HepG2 (cell line): ENCODE results near the gene RHOXF2. TPM values are rescaled to one million over a fixed set of nuclear protein-coding genes. Genes with fewer than 3 reads are reported as not detected.

ENCODE experiments used
- ATAC-seq: fragments of 200-7000 bp; cut with Tn5 transposase; 3 replicates; pipeline ENCODE4 v1.9.1; 2020; ENCODE audit warnings: mild to moderate bottlenecking, moderate library complexity
- BruUV-seq: library from RNA; stranded (reverse); fragments of 400-500 nt; replicated peaks from 2 replicates; lab custom pipeline; 2021; lab: Mats Ljungman, UMichigan
- CTCF ChIA-PET: fragments of 300-600 bp; formaldehyde crosslinking; extraction: SDS; loops from one replicate; lab custom pipeline; 2021; ENCODE audit warnings: low total read pairs, inconsistent platforms, low intra/inter-chr PET ratio; lab: Yijun Ruan, JAX
- POLR2A ChIA-PET: fragments of 350-600 bp; sonication (Branson Sonifier 250); formaldehyde crosslinking; loops from one replicate; lab custom pipeline; 2020; ENCODE audit warnings: antibody characterized with exemption, inconsistent platforms; lab: Yijun Ruan, JAX
- DNase-seq: peaks from one replicate; pipeline ENCODE4 v3.0.0-alpha.2; 2015; ENCODE audit warnings: low spot score
- FAIRE-seq: peaks from 3 replicates; lab custom pipeline; 2011; peaks lifted over from hg19 to GRCh38; lab: Jason Lieb, UNC
- H2AFZ ChIP-seq: one replicate; pipeline ENCODE4 v1.6.1; 2011; ENCODE audit warnings: low read length, inconsistent platforms
- H3K27ac ChIP-seq: fragments of 300-600 bp; 3 replicates; pipeline ENCODE4 v1.8.0; 2011; ENCODE audit warnings: mixed run types, mild to moderate bottlenecking, mixed read lengths, low read length, inconsistent platforms; ENCODE audit not compliant: insufficient read depth; ENCODE audit errors: extremely low read length
- H3K27me3 ChIP-seq, 2 experiments: fragments of 200-600 bp in 1 of 2; 2 replicates in 1 of 2; 3 replicates in 1 of 2; pipeline versions ENCODE4 v1.6.0 to v1.8.0; 2011; ENCODE audit warnings: low read length in 2 of 2, mild to moderate bottlenecking in 2 of 2, moderate library complexity in 2 of 2, inconsistent platforms in 1 of 2; ENCODE audit not compliant: insufficient read depth in 2 of 2, control insufficient read depth in 1 of 2
- H3K36me3 ChIP-seq, 2 experiments: fragments of 200-600 bp in 1 of 2; replicated peaks in 1 of 2; 2 replicates in 1 of 2; 3 replicates in 1 of 2; pipeline versions ENCODE4 v1.5.1 to v1.8.0; 2011; ENCODE audit warnings: low read length in 2 of 2, inconsistent platforms in 1 of 2; ENCODE audit not compliant: insufficient read depth in 2 of 2, control insufficient read depth in 1 of 2
- H3K4me1 ChIP-seq: 2 replicates; pipeline ENCODE4 v1.5.1; 2012; ENCODE audit warnings: low read length, inconsistent platforms; ENCODE audit not compliant: insufficient read depth
- H3K4me2 ChIP-seq: 2 replicates; pipeline ENCODE4 v1.6.0; 2011; ENCODE audit warnings: low read depth, low read length, inconsistent platforms
- H3K4me3 ChIP-seq, 3 experiments: fragments of 200-600 bp in 1 of 3; sonication (generic), shearing (Covaris generic) in 1 of 3; replicated peaks in 1 of 3; 2 replicates each; pipeline ENCODE4 v1.5.1; 2011 to 2016; ENCODE audit warnings: low read length in 3 of 3, inconsistent platforms in 2 of 3, low read depth in 2 of 3, mild to moderate bottlenecking in 2 of 3, control low read depth in 1 of 3, mixed read lengths in 1 of 3; ENCODE audit not compliant: insufficient read depth in 1 of 3
- H3K79me2 ChIP-seq: one replicate; pipeline ENCODE4 v1.6.1; 2011; ENCODE audit warnings: low read length, inconsistent platforms; ENCODE audit not compliant: insufficient read depth
- H3K9ac ChIP-seq: 2 replicates; pipeline ENCODE4 v1.6.0; 2011; ENCODE audit warnings: mild to moderate bottlenecking, low read depth, low read length, inconsistent platforms; ENCODE audit not compliant: insufficient read depth
- H3K9me3 ChIP-seq: 2 replicates; pipeline ENCODE4 v1.5.1; 2012; ENCODE audit warnings: mild to moderate bottlenecking, low read length
- H4K20me1 ChIP-seq: 2 replicates; pipeline ENCODE4 v1.6.0; 2011; ENCODE audit warnings: inconsistent platforms, mild to moderate bottlenecking, low read length, moderate library complexity; ENCODE audit not compliant: insufficient read depth
- ARID3A ChIP-seq: IDR thresholded peaks from 2 replicates; pipeline ENCODE4 v1.6.1; 2012; ENCODE audit warnings: low read depth, low read length, improper control_type of control experiment
- FOSL2 ChIP-seq: sonication (generic); formaldehyde crosslinking; IDR thresholded peaks from 2 replicates; pipeline ENCODE4 v1.4.0; 2020; ENCODE audit warnings: missing genetic modification reagents
- HMGXB4 ChIP-seq, 2 experiments: sonication (generic) in 1 of 2; formaldehyde crosslinking in 1 of 2; IDR thresholded peaks; 2 replicates each; pipeline versions ENCODE4 v1.4.0 to v1.6.1; 2018 to 2020; ENCODE audit warnings: missing genetic modification reagents in 2 of 2, borderline replicate concordance in 1 of 2, low read depth in 1 of 2, mild to moderate bottlenecking in 1 of 2, missing biosample characterization in 1 of 2
- KAT2B ChIP-seq: fragments of 150-350 bp; IDR thresholded peaks from 2 replicates; pipeline ENCODE4 v1.6.1; 2014; ENCODE audit warnings: low read depth, low read length, borderline replicate concordance
- KLF12 ChIP-seq: sonication (generic); formaldehyde crosslinking; IDR thresholded peaks from 2 replicates; pipeline ENCODE4 v1.4.0; 2020; ENCODE audit warnings: missing genetic modification reagents, borderline replicate concordance
- KLF6 ChIP-seq: IDR thresholded peaks from 2 replicates; pipeline ENCODE4 v1.8.0; 2016; ENCODE audit warnings: missing biosample characterization, missing genetic modification reagents
- NFE2 ChIP-seq: sonication (generic); formaldehyde crosslinking; IDR thresholded peaks from 2 replicates; pipeline ENCODE4 v1.4.0; 2020; ENCODE audit warnings: missing genetic modification reagents
- ZFY ChIP-seq: sonication (generic); formaldehyde crosslinking; IDR thresholded peaks from 2 replicates; pipeline ENCODE4 v1.4.0; 2020; ENCODE audit warnings: missing genetic modification reagents
- ZKSCAN1 ChIP-seq: fragments of 150-350 bp; IDR thresholded peaks from 2 replicates; pipeline ENCODE4 v1.6.1; 2014; ENCODE audit warnings: low read length
- ZNF205 ChIP-seq: IDR thresholded peaks from 2 replicates; pipeline ENCODE4 v1.6.1; 2018; ENCODE audit warnings: missing biosample characterization, missing genetic modification reagents
- ZNF660 ChIP-seq: sonication (generic); formaldehyde crosslinking; IDR thresholded peaks from 2 replicates; pipeline ENCODE4 v1.5.1; 2020; ENCODE audit warnings: mild to moderate bottlenecking, low read depth, missing genetic modification reagents, borderline replicate concordance
- ZNF777 ChIP-seq: sonication (generic); formaldehyde crosslinking; IDR thresholded peaks from 2 replicates; pipeline ENCODE4 v1.4.0; 2020; ENCODE audit warnings: missing genetic modification reagents
- ZNF850 ChIP-seq: sonication (generic); formaldehyde crosslinking; conservative IDR thresholded peaks from 2 replicates; pipeline ENCODE4 v1.9.0; 2021; ENCODE audit warnings: mild to moderate bottlenecking, missing genetic modification reagents
- ZSCAN31 ChIP-seq: sonication (generic); formaldehyde crosslinking; IDR thresholded peaks from 2 replicates; pipeline ENCODE4 v1.5.0; 2020; ENCODE audit warnings: low read depth, mild to moderate bottlenecking, missing genetic modification reagents
- WGBS: methylation state at CpG from one replicate; pipeline ENCODE4 v1.1.6; 2017; ENCODE audit warnings: low lambda C conversion rate; 5-methylcytosine and 5-hydroxymethylcytosine counted together
- in situ Hi-C: cut with HindIII; loops from 2 replicates; pipeline ENCODE4 v1.10.0; 2017; ENCODE audit warnings: low pct_unique_long_range_greater_than_20kb; ENCODE audit not compliant: extremely low pct_ligation_motif_present
- intact Hi-C: fragments of 100-400 bp; cut with micrococcal nuclease; formaldehyde crosslinking; loops from one replicate; pipeline ENCODE4 v1.10.0; 2022; ENCODE audit not compliant: unreplicated experiment
- polyA plus RNA-seq, 8 experiments: library from polyadenylated mRNA; depleted of rRNA in 3 of 8; stranded (reverse) in 7 of 8; unstranded in 1 of 8; fragments of >200 nt; fragmentation: Illumina TruSeq in 4 of 8; extraction: Trizol in 4 of 8; gene quantifications; 2 replicates each; pipeline versions ENCODE4 v1.2.1 to v1.2.3, GENCODE V29; 2011 to 2016; ENCODE audit warnings: low read depth in 4 of 8, missing spikeins in 1 of 8, mixed read lengths in 1 of 8; ENCODE audit not compliant: insufficient read depth in 1 of 8
- total RNA-seq, 5 experiments: library from RNA; depleted of rRNA; stranded (reverse); fragments of >200 nt; fragmentation: Illumina TruSeq; extraction: Trizol; gene quantifications; 2 replicates each; pipeline ENCODE4 v1.2.3, GENCODE V29; 2016; ENCODE audit warnings: low read depth in 1 of 5

RHOXF2 gene
- total and polyA plus RNA-seq, 2 of the 13 experiments (the other 11 are each of a cell fraction or from before 2014, with no cell fraction given), result not detected

GRCh38 chrX:120205816-120206753 lies 47.7 kb downstream of the RHOXF2 start:
- H4K20me1 ChIP-seq, result no peaks in the 10 kb centered on the region
- H3K27ac ChIP-seq, result no peak overlapping the region
- no peak overlapping the region for H3K4me2 ChIP-seq
- DNase-seq, result no peak
- no peaks in the 10 kb centered on the region for H3K4me1 ChIP-seq
- POLR2A ChIA-PET, result no interaction called here
- TF ChIP-seq ZKSCAN1 (no peak), ZSCAN31 (CRISPR knock-in tag) (peak; percentile 90), FOSL2 (CRISPR knock-in tag) (peak; percentile 47; the same call in 1 of the 2 replicates), ZNF850 (CRISPR knock-in tag) (no peak)
- TF ChIP-seq, all 625 proteins: peak for 2
- no peaks in the 10 kb centered on the region for H3K36me3 ChIP-seq
- CTCF ChIA-PET, result no interaction called here
- WGBS, result 96% methylated on average over 3 of the region's 12 CpGs
- no peak overlapping the region for H3K9ac ChIP-seq
- no peaks in the 10 kb centered on the region for H3K27me3 ChIP-seq
- no peak overlapping the region for H3K4me3 ChIP-seq
- no peaks in the 10 kb centered on the region for H3K9me3 ChIP-seq
- in situ Hi-C loops (no loop called here), intact Hi-C loops (no loop called here)
- no peak overlapping the region for H2AFZ ChIP-seq
- no TSS peak for BruUV-seq
- FAIRE-seq (no peak), ATAC-seq (no peak)
- H3K79me2 ChIP-seq, result no peaks in the 10 kb centered on the region

GRCh38 chrX:120207009-120207605 lies 48.7 kb downstream of the RHOXF2 start:
- Histone ChIP-seq H3K4me2 (no peak overlapping the region), H3K36me3 (no peaks in the 10 kb centered on the region), H3K4me3 (no peak overlapping the region), H2AFZ (no peak overlapping the region), H3K27me3 (no peaks in the 10 kb centered on the region), H3K9ac (no peak overlapping the region), H3K27ac (no peak overlapping the region), H3K79me2 (no peaks in the 10 kb centered on the region), H4K20me1 (no peaks in the 10 kb centered on the region), H3K9me3 (no peaks in the 10 kb centered on the region), H3K4me1 (no peaks in the 10 kb centered on the region)
- WGBS, result 83% methylated on average over 3 of the region's 8 CpGs
- POLR2A ChIA-PET, result no interaction called here
- FAIRE-seq (peak; percentile 46), DNase-seq (no peak), ATAC-seq (no peak)
- in situ Hi-C loops (no loop called here), intact Hi-C loops (no loop called here)
- BruUV-seq, result no TSS peak
- CTCF ChIA-PET, result no interaction called here
- TF ChIP-seq ZNF205 (CRISPR knock-in tag) (no peak), ZNF777 (CRISPR knock-in tag) (no peak), NFE2 (CRISPR knock-in tag) (no peak), KAT2B (no peak), ZFY (CRISPR knock-in tag) (no peak), KLF6 (CRISPR knock-in tag) (no peak), HMGXB4 (CRISPR knock-in tag; IDR thresholded peaks at IDR 0.05; ENCODE audit: borderline replicate concordance in 1 of 2, low read depth in 1 of 2) (no peak), KLF12 (CRISPR knock-in tag) (no peak), ZNF660 (CRISPR knock-in tag) (no peak), ARID3A (no peak)
